OCI-M2 (cell line): ENCODE results near the gene CACNA1C.

Experiments
- DNase-seq: peaks from one replicate; lab custom pipeline; 2025; ENCODE audit not compliant: unreplicated experiment; lab: John Stamatoyannopoulos, UW

Gene CACNA1C

DNA sequence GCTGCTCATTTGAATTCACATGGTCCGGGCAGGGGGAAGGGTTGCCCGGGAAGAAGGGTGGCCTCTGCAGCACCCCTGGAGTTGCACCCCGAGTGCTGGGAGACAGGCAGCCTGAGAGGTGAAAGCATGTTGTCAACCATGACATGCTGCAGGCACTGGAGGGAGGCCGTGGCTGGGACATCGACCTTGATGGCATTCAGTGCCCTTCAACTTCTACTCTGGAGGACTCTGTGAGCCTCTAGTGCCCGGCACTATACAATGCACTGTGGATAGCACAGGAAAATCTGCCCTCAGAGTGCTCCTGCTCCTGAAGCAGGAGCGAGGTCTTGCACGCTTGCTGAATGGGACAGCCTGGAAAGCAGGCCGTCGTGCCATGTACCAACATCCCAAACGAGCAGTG is 382.7 kb downstream of the CACNA1C start:
- no peak for DNase-seq

DNA sequence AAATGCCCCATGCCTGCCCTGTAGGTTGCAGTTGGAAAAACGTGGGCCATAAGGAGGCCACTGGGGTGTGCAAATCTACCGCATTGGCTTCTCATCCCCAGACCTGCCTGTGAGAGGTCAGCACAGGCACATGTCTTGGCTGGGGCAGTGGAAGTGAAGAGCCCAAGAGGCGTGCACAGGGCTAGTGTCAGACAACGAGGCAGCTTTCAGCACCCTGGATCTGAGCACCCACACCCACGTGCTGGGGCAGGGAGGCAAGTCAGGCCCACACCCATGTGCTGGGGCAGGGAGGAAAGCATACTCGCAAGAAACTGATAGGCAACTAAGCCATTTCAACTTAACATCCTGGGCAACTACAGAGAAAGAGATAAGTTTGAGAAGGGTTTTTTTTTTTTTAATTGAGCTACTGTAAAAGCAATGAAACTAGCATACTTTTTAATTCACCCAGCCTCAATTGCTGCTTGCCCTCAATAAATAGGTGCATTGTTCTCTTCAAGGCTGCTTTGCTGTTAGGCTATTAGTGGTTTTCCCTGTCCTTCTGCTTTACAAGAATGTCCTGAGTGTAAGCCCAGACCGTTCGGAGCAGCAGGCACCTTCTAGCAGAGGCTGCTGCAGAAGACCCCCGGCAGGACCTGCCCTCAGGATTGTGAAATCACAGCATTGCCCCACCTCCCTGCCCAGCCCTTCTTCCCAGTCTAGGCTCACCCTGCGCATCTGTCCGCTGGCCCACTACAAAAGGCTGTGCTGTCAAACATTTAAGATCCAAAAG is 386.7 kb downstream of the CACNA1C start:
- no peak for DNase-seq

DNA sequence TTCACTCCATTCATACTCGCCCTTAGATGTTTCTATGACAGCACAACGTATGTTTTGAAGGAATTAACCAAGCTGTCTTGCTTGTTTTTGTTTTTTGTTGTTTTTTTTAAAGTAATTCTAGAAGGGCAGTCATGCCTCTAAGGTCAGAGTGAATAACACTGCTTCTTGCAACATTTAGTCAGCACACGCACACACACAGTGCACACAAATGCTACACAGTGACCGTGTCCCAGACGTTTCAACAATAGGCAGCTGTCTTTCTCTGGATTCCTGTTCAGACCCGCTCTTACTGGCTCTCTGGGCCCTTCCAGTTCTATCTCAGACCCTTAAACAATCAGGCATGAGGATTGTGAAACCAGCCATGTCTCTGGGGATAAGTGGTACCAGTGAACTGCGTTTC is 391.0 kb downstream of the CACNA1C start:
- no peak for DNase-seq

DNA sequence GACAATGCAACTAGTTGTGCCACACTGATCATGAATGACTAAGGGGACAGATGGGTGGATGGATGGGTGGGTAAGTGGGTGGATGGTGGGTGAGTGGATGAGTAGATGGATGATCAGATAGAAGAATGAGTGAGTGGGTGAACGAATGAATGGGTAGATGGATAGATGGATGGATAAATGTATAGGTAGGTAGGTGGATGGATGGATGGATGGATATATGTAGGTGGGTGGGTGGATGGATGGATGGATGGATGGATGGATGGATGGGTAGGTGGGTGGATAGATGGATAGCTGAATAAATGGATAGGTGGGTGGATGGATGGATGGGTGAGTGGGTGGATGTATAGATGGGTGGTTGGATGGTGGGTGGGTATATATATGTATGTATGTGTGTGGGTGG is 393.2 kb downstream of the CACNA1C start:
- no peak for DNase-seq

DNA sequence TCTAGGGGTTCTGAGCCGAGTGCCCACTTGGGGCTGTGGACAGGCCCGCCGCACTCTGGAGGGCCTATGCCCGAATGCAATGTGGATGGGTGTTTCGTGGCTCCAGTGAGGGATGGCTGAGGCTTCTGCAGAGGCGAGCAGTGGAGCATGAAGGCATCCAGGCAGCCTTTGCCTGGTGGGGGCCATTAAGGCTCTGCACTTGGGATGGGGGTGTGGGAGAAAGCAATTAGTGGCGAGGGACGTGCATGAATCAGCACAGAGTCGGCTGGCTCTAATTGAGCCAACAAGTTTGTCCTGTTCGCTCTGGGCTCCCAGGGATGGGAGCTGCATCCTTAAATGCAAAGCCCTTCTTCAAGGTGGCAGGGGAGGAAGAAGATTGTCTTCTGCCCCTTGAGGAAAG is 395.1 kb downstream of the CACNA1C start:
- DNase-seq, result no peak

DNA sequence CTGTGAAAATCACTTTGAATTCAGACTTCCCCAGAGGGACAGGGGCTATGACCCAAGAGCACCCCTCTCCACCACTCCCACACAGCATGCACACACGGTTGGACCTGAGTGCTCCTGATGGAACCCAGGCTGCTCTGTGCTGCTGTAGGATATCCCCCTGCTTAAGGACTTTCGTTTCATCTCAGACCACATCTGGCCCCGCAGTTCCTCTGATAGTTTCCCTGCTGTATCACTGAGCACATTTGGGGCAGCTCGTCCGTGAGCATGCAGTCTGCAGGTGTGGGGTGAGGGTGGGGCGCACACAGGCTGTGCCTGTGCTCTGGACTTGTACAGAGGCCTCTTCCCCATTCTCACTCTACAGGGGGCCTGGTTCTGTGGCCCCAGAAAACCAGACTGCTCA is 396.8 kb downstream of the CACNA1C start:
- DNase-seq, result no peak

DNA sequence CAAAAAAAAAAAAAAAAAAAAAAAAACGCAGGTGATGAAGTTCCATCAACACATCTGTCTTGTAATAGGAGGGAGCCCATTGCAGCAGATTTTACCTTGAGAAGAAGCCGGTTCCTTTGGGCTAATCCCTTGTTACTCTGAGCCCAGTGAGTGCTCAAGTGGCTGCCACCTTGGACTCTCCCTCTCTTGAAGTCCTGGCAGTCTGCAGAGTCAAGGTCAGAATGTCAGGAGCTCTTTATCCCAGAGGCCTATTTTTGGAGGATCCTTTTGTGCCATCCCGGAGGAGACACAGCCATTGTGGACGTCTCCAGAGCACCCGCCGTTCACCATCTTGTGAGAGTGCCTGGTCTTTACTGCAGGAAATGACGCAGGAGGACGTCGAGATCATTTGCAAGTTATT is 397.8 kb downstream of the CACNA1C start:
- DNase-seq, result no peak

DNA sequence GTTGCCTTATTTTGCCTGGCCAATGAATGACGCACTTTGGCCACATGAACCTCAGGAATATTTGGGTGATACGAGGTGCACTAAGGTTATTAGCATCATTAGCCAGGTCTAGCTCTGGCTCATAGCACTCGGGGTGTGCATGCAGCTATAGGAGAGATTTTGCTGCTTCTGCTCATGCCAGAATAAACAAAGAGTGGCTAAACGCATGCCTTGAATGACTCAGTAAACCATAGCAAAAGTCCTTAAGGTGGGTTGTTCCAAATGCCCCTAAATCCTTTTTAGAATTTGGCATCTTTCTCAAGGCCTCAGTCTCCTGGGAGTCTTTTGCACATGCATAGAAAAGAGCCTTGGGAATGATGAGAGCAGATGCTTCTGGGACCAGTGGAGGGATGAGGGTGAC is 398.2 kb downstream of the CACNA1C start:
- no peak for DNase-seq

DNA sequence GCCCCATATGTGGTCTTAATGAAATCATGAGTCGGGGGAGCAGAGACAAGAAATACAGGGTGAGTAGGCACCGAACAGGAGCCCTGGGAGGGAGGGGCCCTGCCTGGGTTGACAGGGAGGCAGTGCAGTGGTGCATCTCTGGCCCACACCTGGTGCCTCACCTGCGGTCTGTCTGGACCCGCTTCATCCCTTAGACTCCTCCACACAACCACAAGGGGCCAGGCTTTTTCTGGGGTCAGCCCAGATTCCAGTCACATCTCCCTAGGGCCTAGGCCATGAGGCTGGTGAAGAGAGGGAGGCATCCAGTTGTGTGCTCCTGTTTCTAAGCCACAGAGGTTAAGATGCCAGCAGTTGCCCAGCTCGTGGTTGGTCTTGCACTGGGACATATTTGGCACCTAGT is 398.7 kb downstream of the CACNA1C start:
- no peak for DNase-seq

DNA sequence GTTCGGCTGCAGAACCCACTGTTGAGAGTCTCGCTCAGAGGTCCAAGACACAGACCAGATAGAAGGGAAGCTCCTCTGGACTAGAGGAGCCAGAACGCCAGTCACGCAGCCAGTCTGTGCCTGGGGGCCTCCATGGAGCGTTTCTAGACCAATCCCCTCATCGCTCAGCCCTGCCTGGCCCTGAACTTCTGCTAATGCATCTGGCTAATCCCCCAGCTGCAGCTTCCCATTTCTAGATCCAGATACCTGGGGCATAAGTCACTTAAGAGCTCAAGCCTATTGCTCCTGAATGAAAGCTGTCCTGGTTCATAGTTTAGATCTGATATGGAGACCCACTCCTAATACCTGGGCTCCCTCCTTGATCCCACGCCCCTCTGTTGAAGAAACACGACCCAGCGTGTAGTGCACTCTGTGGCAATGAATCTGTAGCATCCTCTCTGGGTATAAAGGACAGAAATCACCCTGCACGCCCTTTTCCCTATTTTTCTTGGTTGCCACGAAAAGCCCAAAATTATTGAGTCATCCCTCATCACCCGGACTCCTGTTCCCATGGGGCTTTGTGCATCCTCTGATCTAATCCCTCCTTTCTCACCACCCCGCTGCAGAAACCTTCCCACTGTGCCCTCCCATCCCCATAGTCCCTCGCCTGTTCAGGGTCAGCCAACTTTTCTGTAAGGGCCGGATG is 400.4 kb downstream of the CACNA1C start:
- no peak for DNase-seq

DNA sequence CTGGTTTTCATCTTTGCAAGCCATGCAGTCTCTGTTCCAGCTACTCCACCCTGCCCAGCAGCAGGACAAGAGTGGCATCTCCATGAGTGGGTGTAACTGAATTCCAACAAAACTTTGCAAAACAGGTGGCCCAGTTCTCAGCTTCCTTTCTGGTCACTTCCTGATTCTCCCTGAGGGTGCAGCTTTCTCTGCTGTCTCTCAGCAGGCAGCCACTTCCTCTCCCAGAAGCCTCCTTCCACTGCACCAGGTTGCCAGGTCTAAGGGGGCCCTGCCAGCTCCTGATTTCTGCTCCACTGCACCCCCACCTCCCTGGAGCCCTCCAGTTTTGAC is 400.9 kb downstream of the CACNA1C start:
- DNase-seq, result no peak

DNA sequence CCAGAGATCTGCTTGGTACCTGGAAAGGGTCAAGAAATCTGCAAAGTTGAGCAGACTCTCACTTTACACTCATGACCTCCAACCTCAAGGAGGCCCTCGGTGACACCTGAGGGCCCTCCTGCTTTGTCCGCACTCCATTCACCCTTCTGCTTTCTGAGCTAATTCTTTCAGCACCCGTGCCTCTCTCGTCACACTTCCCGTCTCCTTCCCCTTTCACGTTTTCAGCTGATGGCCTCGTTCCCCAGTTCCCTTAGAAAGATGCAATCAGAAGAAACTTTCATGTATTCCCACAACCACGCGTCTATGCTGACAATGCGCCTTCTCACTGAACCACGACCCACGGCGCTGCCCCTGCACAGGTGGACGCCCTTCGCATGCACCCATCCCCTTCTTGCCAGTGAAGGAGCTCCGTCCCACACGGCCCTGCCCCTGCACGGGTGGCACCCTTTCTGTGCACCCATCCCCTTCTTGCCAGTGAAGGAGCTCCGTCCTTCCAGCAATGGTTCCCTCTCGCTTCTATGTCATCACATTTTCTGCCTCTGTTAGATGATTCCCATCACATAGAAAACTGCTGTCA is 401.9 kb downstream of the CACNA1C start:
- DNase-seq, result no peak

DNA sequence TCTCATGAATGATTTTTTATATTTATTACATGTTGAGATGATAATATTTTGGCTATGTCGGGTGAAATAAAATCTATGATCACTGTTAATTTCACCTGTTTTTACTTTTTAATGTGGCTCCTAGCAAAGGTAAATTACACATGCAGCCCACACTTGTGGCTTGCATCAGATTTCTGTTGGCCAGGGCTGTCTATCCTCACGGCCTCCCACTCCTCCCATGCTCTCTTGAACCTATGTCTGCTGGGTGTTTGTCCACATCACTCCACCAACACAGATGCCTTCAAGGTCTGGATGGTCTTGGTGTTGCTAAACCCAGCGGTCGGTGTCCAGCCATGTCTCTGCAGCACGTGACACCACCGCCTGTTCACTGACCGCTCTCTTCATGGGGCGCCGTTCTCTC is 402.6 kb downstream of the CACNA1C start:
- DNase-seq, result no peak

DNA sequence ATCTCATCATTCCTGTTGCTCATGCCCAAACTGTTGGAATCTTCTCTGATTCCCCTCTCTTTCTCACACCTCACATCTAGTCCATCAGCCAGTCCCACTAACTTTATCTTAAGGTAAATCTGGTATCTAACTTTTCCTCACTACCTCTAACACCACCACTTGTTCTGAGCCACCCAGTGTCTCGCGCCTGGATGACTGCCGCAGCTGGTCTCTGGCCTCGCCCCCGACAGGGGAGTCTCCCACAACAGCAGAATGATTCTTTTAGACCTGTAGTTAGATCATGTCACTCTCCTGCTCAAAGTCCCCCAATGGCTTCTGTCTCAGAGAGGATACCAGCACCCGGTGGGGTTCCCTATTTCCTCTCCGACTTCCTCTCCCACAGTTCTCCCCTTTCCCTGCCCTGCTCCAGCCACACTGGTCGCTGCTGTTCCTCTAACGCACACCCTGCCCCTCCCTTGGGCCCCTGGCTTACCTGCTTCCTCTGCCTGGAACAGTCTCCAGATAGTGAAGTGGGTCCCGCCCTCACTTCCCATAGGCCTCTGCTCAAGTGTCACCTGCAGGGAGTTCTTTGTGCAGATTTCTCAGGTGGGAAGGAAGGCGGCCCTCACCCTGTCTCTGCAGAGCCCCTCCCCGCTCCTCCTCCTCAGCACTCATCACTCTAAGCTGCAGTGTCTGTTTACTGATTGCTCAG is 403.5 kb downstream of the CACNA1C start:
- DNase-seq, result no peak

DNA sequence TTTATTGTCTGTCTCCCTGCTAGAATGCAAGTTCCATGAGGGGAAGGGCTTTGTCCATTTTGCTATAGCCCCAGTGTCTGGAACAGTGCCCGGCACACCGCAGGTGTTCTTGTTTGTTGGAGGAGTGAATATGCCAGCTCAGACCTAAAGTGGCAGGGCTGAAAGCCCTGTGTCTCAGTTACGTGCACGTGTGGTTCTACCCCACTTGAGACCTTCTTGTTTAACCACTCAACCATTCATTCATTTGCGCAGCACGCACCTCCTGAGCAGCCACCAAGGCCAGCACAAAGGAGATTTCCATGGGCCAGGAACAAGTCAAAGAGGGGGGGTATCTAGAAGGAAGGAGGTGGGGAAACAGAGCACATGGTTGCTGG is 404.0 kb downstream of the CACNA1C start:
- DNase-seq, result no peak

DNA sequence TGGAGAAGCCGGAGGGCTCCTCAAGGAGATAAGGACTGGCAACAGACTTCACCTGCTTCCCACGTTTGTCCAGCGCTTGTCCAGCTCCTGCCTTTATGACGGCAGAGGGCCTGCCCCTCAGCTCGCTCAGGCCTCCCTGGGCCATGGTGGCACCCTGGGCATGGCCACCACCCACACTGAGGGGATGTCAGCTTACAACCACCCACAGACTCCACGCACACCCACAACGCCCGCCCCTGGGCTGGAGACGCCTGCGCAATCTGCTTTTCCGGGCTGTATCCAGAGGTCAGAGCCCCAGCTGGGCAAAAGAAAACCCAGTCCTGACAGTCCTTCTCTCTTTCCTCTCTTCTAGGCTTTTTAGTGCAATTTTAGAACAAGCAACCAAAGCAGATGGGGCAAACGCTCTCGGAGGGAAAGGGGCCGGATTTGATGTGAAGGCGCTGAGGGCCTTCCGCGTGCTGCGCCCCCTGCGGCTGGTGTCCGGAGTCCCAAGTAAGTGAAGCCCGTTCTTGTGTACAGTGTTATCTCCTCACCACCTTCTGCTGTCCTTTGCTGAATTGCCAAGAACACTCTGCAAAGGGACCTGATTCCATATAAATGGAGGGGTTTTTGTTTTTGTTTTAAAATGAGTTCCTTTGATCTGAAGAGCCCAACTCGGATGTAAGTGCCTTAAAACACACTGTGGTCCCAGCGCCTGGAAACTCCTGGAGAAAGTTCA is 404.6 kb downstream of the CACNA1C start:
- no peak for DNase-seq

DNA sequence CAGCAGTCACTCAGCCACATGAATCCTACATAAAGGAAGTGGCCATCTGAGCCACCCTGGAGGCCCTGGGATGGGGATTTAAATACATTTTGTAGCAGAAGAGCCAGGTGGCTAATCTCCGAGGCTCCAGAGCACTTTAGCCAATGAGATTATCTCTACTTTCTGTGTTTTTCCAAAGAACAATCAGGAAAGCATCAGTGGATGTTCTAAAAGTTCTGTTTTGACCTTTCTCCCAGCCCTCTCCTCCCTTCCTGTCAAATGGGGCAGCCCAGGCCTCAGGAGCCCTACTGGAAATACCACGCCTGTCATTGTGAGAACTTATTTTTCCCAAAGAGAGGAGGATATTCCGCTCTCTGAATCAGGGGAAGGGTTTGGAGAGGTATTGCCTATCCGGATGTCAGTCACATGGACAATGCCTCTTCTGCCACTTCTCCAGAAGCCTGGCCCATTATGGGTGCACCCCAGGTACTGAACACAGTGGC is 405.2 kb downstream of the CACNA1C start:
- DNase-seq, result no peak

DNA sequence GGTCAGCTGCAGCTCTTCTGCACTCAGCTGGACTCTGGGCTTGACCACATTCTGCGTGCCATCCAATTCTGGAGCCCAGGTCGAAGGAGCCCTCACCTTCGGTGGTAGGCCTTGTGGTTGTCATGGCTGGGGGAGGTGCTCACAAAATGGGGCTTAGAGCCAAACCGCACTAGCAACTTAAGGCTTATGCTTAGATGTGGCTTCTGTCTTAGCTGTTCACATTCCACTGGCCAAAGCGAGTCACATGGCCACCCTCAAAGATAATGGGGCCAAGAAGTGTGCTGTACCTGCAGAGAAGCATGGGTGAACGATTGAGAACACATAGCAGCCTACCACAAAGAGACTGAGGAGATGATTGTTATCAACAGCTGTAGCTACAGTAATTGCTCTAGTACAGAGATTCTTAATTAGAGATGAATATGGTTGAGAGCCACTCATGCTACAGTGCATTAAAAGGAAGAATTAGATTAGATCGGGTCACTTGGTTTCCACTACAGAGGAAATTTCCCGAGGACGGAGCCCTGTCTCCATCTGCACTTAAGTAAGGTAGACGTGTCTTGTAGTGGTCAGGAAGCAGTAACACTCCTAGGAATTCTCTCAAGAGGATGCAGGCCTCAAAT is 407.4 kb downstream of the CACNA1C start:
- DNase-seq, result no peak

DNA sequence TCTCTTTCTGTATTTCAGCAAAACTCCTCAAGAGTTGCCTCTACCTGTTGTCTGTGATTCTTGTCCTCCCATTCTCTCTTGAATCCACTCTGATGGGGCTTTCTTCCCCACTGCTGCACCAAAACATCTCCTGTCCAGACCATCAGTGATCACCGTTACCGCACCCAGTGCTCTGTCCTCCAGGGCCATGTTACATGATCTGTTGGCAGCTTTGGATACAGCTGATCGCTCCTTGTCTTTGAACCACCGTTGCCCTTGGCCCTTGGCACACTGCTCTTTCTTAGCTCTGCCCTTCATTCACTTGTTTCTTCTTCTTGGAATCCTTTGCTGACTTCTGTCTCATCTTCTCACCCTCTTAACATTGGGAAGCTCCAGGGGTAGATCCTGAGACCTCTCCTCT is 408.3 kb downstream of the CACNA1C start:
- DNase-seq, result no peak

DNA sequence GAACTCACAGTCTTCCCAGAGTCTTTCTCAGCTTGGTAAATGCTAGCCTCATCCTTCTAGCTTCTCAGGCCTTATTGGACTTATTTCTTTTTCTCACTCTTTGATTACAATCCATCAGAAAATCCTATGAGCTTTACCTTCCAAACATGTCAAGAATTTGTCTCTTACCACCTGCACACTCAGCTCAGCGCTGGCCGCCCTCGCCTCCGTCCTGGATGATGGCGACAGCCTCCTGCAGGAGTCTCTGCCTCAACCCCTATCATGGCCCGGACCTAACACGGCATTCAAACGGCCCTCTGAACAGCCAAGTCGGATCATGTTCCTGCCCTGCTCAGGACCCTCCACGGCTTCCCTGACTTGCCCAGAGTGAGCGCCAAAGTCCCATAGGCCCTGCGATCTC is 408.9 kb downstream of the CACNA1C start:
- no peak for DNase-seq

DNA sequence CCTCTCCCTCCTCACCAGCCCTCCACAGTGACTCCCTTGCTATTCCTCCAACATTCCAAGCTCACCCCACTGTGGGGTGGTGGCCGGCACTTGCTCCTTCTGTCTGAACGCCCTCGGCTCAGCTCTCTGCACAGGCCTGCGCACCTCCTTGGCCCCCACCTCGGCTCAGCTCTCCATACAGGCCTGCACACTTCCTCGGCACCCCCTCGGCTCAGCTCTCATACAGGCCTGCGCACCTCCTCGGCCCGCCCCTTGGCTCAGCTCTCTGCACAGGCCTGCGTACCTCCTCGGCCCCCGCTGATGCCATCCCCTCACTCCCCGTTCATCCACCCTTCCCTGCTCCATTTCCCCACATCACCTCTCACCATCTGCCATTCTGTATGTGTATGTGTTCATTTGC is 409.3 kb downstream of the CACNA1C start:
- DNase-seq, result no peak
